GM13977 (cell line): ENCODE measurements around the gene BCL2L1.
"Not testable (repeated sequence)": the region's sequence is repeated elsewhere in the genome, so short reads cannot be mapped to it uniquely, and the experiment has no call there.

ENCODE experiments used
- DNase-seq: peaks from one replicate; pipeline ENCODE4 v3.0.0; 2012; ENCODE audit warnings: low spot score
- CTCF ChIP-seq: IDR thresholded peaks from 2 replicates; pipeline ENCODE4 v1.5.1; 2012; ENCODE audit warnings: mild to moderate bottlenecking, control low read depth; ENCODE audit not compliant: insufficient read depth; ENCODE audit errors: extremely low read depth, missing control alignments
- in situ Hi-C: fragments of 300-500 bp; cut with MboI; formaldehyde crosslinking; loops from one replicate; pipeline ENCODE4 v1.12.0; 2022; ENCODE audit warnings: low sequenced_read_pairs, low pct_unique_long_range_greater_than_20kb, mixed read lengths, inconsistent platforms; ENCODE audit not compliant: unreplicated experiment

Gene BCL2L1

DNA sequence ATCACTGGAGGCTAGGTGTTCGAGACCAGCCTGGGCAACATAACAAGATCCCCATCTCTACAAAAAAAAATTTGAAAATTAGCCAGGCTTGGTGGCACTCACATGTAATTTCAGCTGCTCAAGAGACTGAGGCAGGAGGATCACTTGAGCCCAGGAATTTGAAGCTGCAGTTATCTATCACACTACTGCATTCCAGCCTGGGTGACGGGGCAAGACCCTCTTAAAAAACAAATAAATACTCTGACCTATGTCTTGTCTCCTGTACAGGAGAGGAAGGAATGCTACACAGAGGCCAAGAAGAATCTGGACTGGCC, 59.2 kb downstream of the BCL2L1 start:
- in situ Hi-C loops, result loop anchor here (10.0 kb wide), 1 partner anchor 61 kb away; the partner anchor contains the start of gene BCL2L1
- TF ChIP-seq CTCF, result no peak
- no peak for DNase-seq

GRCh38 chr20:31662372-31662854, 60.3 kb downstream of the BCL2L1 start:
- in situ Hi-C loops, result loop anchor here (10.0 kb wide), 1 partner anchor 62 kb away; the partner anchor contains the start of gene BCL2L1
- no peak for DNase-seq
- TF ChIP-seq CTCF, result no peak

GRCh38 chr20:31661625-31662371, 60.9 kb downstream of the BCL2L1 start:
- in situ Hi-C loops, result loop anchor here (10.0 kb wide), 1 partner anchor 63 kb away; the partner anchor contains the start of gene BCL2L1
- DNase-seq, result peak; percentile 88
- peak; percentile 83 for TF ChIP-seq CTCF

- in situ Hi-C loops, result no loop called here
Measured at GRCh38 chr20:31654534-31654933, 68.1 kb downstream of the BCL2L1 start.

DNA sequence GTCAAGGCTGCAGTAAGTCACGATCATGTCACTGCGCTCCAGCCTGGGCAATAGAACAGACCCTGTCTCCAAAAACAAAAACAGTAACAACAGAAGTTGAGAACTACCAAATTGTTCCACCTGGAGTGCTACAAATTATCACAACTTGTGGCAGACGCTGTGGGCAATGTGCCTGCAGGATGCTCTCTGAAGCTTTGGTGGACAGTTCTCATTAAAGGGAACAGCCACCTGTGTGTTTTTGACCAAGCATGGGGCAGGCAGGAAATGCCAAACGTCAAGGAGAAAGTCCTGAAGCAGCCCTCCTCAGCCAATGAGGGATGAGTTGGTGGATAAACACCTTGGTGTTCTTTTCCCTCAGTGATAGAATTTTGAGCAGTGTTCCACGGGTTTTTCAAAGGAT, 69.1 kb downstream of the BCL2L1 start:
- DNase-seq, result no peak
- in situ Hi-C loops, result no loop called here
- TF ChIP-seq CTCF, result no peak

More at GRCh38 chr20:31654534-31654933, 68.1 kb downstream of the BCL2L1 start:
- no peak for TF ChIP-seq CTCF
- DNase-seq, result no peak

- no peak for TF ChIP-seq CTCF
- DNase-seq, result no peak
- in situ Hi-C loops, result no loop called here
Measured at GRCh38 chr20:31652917-31653396, 69.7 kb downstream of the BCL2L1 start.

GRCh38 chr20:31648104-31648503, 74.6 kb downstream of the BCL2L1 start:
- DNase-seq, in situ Hi-C loops: not testable (repeated sequence)
